Transverse colon (tissue), 4 donors: ENCODE measurements around the gene OPTN. TPM values are rescaled to one million over a fixed set of nuclear protein-coding genes. Genes with fewer than 3 reads are reported as not detected.
"Not testable (repeated sequence)": the region's sequence is repeated elsewhere in the genome, so short reads cannot be mapped to it uniquely, and the experiment has no call there.

ENCODE experiments used
- DNase-seq: peaks from one replicate; pipeline ENCODE4 v3.0.0-alpha.2; 2019
- H3K27ac ChIP-seq, 4 donors: fragments of 200-600 bp; sonication (generic); 2 replicates each; pipeline ENCODE4 v1.5.1; 2016 to 2018; ENCODE audit warnings: inconsistent platforms in 4 of 4
- H3K27me3 ChIP-seq: fragments of 200-600 bp; sonication (generic); 2 replicates; pipeline ENCODE4 v1.5.1; 2017; ENCODE audit warnings: inconsistent platforms
- H3K36me3 ChIP-seq, 4 donors: fragments of 200-600 bp; sonication (generic); 2 replicates each; pipeline ENCODE4 v1.5.1; 2017 to 2019; ENCODE audit warnings: inconsistent platforms in 4 of 4
- H3K4me1 ChIP-seq, 4 donors: fragments of 200-600 bp; sonication (generic); 2 replicates each; pipeline ENCODE4 v1.5.1; 2017 to 2020; ENCODE audit warnings: inconsistent platforms in 4 of 4
- H3K4me3 ChIP-seq, 4 donors: fragments of 200-600 bp; sonication (generic); 1 replicate in 1 of 4; 2 replicates in 3 of 4; pipeline versions ENCODE4 v1.5.1 to v1.6.1; 2017 to 2019; ENCODE audit warnings: inconsistent platforms in 4 of 4
- H3K9me3 ChIP-seq, 2 donors: fragments of 200-600 bp; sonication (generic); 2 replicates each; pipeline ENCODE4 v1.5.1; 2017 to 2019; ENCODE audit warnings: inconsistent platforms in 2 of 2
- EP300 ChIP-seq: sonication (generic); formaldehyde crosslinking; IDR thresholded peaks from one replicate; pipeline ENCODE4 v1.6.1; 2017; ENCODE audit warnings: antibody characterized with exemption, low read depth
- POLR2A ChIP-seq: fragments of 450-650 bp; IDR thresholded peaks from one replicate; pipeline ENCODE4 v1.6.1; 2016; ENCODE audit warnings: antibody characterized with exemption, mild to moderate bottlenecking, moderate library complexity
- POLR2AphosphoS5 ChIP-seq, 3 donors: sonication (generic); formaldehyde crosslinking; IDR thresholded peaks; one replicate each; pipeline ENCODE4 v1.6.1; 2016; ENCODE audit warnings: antibody characterized with exemption in 3 of 3
- WGBS, 2 donors: methylation state at CpG; one replicate each; pipeline ENCODE4 v1.1.5; 2018; ENCODE audit warnings: low coverage in 1 of 2; 5-methylcytosine and 5-hydroxymethylcytosine counted together
- in situ Hi-C, 4 donors: fragments of 200-750 bp; cut with MboI; loops; one replicate each; pipeline versions ENCODE4 v1.15.0 to v1.15.1; 2017; ENCODE audit warnings: low sequenced_read_pairs in 3 of 4, low pct_ligation_motif_present in 1 of 4, low pct_unique_long_range_greater_than_20kb in 1 of 4
- intact Hi-C: fragments of 100-400 bp; cut with DNase I; formaldehyde crosslinking; loops from one replicate; pipeline ENCODE4 v1.15.1; 2023; ENCODE audit warnings: low total_unique reads
- total RNA-seq, 4 donors: library from RNA; depleted of rRNA; stranded (reverse); fragments of >200 nt; gene quantifications; one replicate each; pipeline ENCODE4 v1.1.0, GENCODE V29; 2016
- TF ChIP-seq, protein P1 (sequence below), 5 experiments: fragments of 200-600 bp in 3 of 5; fragments of 450-650 bp in 2 of 5; sonication (generic) in 3 of 5; IDR thresholded peaks; 1 replicate in 2 of 5; 2 replicates in 3 of 5; pipeline ENCODE4 v1.5.1; 2016 to 2017; ENCODE audit warnings: antibody characterized with exemption in 5 of 5, inconsistent platforms in 3 of 5, mild to moderate bottlenecking in 2 of 5, moderate library complexity in 1 of 5

OPTN gene
- total RNA-seq, 4 donors from 2014 or later = 39.2 to 74.8 (median 66.3) TPM

DNA sequence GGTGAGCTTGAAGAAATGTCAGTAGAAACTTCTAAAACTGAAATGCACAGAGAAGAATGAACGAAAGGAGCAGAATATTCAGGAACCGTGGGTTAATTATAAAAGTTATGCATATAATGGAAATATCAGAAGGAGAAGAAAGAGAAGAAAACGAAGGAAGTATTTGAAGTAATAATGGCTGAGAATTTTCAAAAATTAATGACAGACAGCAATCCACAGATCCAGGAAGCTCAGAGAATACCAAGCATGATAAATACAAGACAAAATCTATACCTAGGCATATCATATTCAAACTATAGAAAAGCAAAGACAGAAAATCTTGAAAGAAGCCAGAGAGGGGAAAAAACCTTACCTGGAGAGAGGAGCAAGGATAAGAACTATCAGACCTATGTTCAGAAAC, 44.9 kb downstream of the OPTN start:
- DNase-seq = no peak
- peaks cover 0 to 6% of the 10 kb centered on the region in 2 donors for H3K9me3 ChIP-seq
- peaks cover 0 to 22% (median 5%) of the 10 kb centered on the region in 4 donors for H3K36me3 ChIP-seq
- H3K4me3 ChIP-seq = no peak overlapping the region
- WGBS, 2 donors = 97% methylated on average over 3 of the region's 3 CpGs
- in situ Hi-C loops (no loop called here), intact Hi-C loops (no loop called here)
- H3K27ac ChIP-seq = no peak overlapping the region
- no peak for TF ChIP-seq POLR2AphosphoS5 (IDR thresholded peaks at IDR 0.05)
- TF ChIP-seq, protein P1, sequence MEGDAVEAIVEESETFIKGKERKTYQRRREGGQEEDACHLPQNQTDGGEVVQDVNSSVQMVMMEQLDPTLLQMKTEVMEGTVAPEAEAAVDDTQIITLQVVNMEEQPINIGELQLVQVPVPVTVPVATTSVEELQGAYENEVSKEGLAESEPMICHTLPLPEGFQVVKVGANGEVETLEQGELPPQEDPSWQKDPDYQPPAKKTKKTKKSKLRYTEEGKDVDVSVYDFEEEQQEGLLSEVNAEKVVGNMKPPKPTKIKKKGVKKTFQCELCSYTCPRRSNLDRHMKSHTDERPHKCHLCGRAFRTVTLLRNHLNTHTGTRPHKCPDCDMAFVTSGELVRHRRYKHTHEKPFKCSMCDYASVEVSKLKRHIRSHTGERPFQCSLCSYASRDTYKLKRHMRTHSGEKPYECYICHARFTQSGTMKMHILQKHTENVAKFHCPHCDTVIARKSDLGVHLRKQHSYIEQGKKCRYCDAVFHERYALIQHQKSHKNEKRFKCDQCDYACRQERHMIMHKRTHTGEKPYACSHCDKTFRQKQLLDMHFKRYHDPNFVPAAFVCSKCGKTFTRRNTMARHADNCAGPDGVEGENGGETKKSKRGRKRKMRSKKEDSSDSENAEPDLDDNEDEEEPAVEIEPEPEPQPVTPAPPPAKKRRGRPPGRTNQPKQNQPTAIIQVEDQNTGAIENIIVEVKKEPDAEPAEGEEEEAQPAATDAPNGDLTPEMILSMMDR (IDR thresholded peaks at IDR 0.05) = no peak
- TF ChIP-seq POLR2A = no peak
- no peak for TF ChIP-seq EP300
- H3K4me1 ChIP-seq = no peaks in the 10 kb centered on the region
- no peaks in the 10 kb centered on the region for H3K27me3 ChIP-seq

DNA sequence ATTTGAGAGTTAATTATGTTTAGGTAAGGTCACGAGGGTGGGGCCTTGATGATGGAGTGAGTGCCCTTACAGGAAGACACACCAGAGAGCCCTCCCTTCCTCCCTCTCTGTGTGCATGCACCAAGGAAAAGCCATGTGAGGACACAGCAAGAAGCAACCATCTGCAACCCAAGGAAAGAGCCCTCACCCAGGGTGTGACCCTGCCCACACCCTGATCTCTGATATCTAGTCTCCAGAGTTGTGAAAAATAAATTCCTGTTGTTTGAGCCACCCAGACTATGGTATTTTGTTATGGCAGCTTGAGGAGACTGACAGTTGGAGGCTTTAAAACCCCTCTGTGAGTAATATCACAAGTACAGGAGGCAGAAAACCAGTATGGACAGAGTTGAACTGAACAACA, 46.4 kb downstream of the OPTN start:
- Histone ChIP-seq H3K27me3 (no peaks in the 10 kb centered on the region), H3K36me3 (peaks cover 0 to 7% (median 0%) of the 10 kb centered on the region in 4 donors), H3K9me3 (peaks cover 0 to 6% of the 10 kb centered on the region in 2 donors), H3K4me3 (no peak overlapping the region), H3K27ac (no peak overlapping the region), H3K4me1 (no peaks in the 10 kb centered on the region)
- in situ Hi-C loops = no loop called here
- TF ChIP-seq, protein P1 (IDR thresholded peaks at IDR 0.05) = no peak
- TF ChIP-seq POLR2AphosphoS5 (IDR thresholded peaks at IDR 0.05) (no peak), POLR2A (no peak), EP300 (no peak)
- intact Hi-C loops = no loop called here
- DNase-seq = no peak
- WGBS, 2 donors = 68% methylated on average over 1 of the region's 1 CpG; no CpG with 5 or more reads in 1 of the 2 donors

DNA sequence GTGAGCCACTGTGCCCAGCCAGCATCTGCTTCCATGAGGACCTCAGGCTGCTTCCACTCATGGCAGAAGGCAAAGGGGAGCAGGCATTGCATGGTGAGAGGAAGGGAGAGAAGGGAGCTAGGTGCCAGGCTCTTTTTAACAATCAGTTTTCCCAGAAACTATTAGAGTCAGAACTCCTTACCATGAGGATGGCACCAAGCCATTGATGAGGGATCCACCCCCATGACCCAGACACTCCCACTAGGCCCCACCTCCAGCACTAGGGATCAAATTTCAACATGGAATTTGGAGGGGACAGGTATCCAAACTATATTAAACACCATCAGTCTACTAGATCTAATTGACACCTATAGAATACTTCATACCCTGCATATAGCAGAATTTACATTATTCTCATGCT, 47.2 kb downstream of the OPTN start:
- H3K4me1 ChIP-seq = no peaks in the 10 kb centered on the region
- intact Hi-C loops (no loop called here), in situ Hi-C loops (no loop called here)

DNA sequence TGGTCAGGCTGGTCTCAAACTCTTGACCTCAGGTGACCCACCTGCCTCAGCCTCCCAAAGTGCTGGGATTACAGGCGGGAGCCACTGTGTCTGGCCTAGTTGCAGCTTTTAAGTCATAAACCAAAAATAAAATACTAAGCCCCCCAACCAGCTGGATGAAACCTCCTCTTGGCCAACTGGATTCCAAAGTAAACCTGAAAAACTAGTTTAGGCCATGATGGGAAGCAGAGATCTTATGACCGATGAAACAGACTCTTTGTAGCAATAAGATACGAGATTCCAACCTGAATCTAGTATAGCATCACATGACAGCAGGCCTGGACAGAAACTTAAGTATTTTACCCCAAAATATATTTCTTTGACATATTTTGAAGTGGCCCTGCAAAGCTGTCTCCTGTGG, 52.3 kb downstream of the OPTN start:
- no peak overlapping the region for H3K27ac ChIP-seq
- DNase-seq = no peak

More for the DNA sequence above, 47.2 kb downstream of the OPTN start:
- Histone ChIP-seq H3K9me3 (peaks cover 0 to 6% of the 10 kb centered on the region in 2 donors), H3K27me3 (no peaks in the 10 kb centered on the region), H3K36me3 (peaks cover 0 to 7% (median 0%) of the 10 kb centered on the region in 4 donors), H3K27ac (no peak overlapping the region), H3K4me3 (no peak overlapping the region)
- DNase-seq = no peak
- TF ChIP-seq, protein P1 (IDR thresholded peaks at IDR 0.05) = no peak
- TF ChIP-seq EP300 = no peak

DNA sequence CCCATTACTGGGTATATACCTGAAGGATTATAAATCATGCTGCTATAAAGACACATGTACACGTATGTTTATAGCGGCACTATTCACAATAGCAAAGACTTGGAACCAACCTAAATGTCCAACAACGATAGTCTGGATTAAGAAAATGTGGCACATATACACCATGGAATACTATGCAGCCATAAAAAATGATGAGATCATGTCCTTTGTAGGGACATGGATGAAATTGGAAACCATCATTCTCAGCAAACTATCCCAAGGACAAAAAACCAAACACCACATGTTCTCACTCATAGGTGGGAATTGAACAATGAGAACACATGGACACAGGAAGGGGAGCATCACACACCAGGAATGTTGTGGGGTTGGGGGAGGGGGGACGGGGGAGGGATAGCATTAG, 55.9 kb downstream of the OPTN start:
- H3K9me3 ChIP-seq, DNase-seq, H3K4me3 ChIP-seq, H3K27ac ChIP-seq, intact Hi-C loops, in situ Hi-C loops, H3K27me3 ChIP-seq, H3K4me1 ChIP-seq, H3K36me3 ChIP-seq: not testable (repeated sequence)
- 87 to 100% methylated on average over 3 to 4 of the region's 4 CpGs for WGBS, 2 donors

More for the DNA sequence above, 52.3 kb downstream of the OPTN start:
- Histone ChIP-seq H3K36me3 (no peaks in the 10 kb centered on the region), H3K4me1 (no peaks in the 10 kb centered on the region), H3K4me3 (no peak overlapping the region), H3K27me3 (no peaks in the 10 kb centered on the region), H3K9me3 (peaks cover 0 to 6% of the 10 kb centered on the region in 2 donors)
- TF ChIP-seq POLR2A = no peak
- TF ChIP-seq POLR2AphosphoS5 (IDR thresholded peaks at IDR 0.05) = no peak
- TF ChIP-seq, protein P1 (IDR thresholded peaks at IDR 0.05) = no peak
- TF ChIP-seq EP300 = no peak
- in situ Hi-C loops = no loop called here
- 93 to 95% methylated on average over 2 to 3 of the region's 3 CpGs for WGBS, 2 donors
- intact Hi-C loops = no loop called here
